RKO (cell line): ENCODE measurements around the gene RNF166.

ENCODE experiments used
- DNase-seq: peaks from one replicate; pipeline ENCODE4 v3.0.0-alpha.2; 2016; ENCODE audit warnings: low spot score

The RNF166 gene

DNA sequence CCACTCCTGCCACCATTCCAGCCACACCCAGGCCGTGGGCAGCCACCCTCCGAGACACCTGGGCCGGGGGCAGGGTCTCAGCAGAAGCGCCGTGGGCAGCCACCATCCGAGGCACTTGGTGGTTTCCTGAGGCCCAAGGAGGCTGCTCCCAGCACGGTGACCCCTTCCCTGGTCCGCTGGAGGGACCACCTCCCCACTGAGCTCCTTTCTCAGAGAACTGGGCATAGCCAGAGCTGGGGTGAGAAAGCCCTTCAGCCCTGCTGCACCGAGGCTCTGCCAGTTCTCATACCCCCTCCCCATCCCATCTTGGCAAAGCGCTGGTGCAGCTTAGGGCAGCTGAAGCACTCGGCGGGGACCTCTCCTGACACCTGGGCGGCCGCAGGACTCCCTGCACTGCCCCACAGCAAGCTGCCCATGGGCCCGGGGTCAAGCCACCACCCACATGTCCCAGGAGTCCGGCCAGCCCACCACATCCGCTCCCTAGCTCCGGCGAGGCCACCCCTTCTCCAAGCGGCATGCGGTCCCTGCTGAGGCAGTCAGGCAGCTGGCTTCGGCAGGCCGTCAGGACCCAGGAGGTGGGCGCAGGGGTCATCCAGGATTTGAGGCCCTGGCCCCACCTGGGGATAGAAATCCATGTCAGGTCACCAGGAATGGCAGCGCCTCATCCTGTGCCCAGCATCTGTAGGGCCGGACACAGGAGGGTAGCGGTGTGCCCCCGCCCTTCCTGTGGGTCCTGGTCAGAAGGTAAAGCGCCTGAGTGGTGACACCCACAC lies 54.0 kb downstream of the RNF166 start:
- no peak for DNase-seq

DNA sequence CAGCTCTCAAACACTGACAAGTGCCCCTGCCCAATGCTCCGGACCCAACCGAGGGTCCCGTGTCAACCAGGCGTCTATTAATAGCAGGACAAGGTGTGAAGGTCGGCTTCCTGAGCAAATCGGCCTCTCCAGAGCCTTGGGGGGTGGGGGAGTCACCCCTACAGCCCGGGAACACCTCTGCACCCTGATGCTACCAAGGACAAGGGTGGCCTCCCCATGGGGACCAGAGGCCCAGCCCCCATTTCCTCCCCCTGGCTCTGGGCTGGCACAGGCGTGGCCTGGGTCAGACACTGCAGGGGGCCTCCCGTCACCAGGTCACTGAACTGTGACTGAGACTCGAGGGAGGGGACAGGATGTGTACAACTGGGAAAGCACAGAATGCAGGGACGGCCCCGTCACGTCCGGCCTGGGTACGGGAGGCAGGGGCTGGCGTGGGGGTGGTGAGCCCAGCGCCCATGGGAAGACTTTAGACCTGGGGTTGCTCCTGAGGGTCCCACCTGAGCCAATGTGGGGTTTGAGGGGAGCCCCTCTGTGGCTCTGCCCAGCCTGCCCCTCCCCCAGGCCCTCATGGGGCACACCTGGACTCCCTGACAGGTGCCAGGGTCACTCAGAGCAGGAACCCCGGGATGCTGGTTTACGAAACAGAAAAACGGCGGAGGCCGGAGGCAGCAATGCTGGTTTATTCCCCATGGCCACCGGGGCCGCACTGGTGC lies 54.8 kb downstream of the RNF166 start:
- DNase-seq, result no peak

DNA sequence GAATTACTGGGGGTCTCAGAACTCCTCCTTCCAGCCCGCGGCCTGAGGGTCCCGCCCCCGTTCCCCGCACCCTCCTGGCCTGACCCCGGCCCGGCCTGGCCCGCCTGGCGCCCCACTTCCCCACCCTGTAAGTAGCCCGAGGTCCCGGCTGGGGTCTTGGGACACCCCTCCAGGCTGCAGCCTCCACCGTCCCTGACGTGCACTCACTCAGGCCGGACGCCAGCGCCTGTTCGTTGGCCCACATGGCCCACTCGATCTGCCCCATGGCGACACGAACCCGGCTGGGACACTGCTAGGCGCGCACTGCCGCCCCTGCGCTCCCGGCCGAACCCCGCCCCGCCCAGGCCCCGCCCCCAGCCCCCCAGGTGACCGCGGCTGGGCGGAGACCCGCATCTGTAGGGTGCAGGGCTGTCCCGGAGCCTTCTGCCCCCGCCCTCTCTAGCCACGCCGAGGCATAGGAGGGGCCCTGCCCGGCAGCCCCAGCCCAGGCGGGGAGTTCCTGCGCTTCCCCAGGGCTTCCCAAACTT lies 55.4 kb downstream of the RNF166 start, which contains the start of gene CYBA:
Gene CYBA (minus strand): TSS at position 305 of the 527 bp plus-strand sequence. CDS start 40 bp downstream, at position 265.
- peak; percentile 78 for DNase-seq

DNA sequence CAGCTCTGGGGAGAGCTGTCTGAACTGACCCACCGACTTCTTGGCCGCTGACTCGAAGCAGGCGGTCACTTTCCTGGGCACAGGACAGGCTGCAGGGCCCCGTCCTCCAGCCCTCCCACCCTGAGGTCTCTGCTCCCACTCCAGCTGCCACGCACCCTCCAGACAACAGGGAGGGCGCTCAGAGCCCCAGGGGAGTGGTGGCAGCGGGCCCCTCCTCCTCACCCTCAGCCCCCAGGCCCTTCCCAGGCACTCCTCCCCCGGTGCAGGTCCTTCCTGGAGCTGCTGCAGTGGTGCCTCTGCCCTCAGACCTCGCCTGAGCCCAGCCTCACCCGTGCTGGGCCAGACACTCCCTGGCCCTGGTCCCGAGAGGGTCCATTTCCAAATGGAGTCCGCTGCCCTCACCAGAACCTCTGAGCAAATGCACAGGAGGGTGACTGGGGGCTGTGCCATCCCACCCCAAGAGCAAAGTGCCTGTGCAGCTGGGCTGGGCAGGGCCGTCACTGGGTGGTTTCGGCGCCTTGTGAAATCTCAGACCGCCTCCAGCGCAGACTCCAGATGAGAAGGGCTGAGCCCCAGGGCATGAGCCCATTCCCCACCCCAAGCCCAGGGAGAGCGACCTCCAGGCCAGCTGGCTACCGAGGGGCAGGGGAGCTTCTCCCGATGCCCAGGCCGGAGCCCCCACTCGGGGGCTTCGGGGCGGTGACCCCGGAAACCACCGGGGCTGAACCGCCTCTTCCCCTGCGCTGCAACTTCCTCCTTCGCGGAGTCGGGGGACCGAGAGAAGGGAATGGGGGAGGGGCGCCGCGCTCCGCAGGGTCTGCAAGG lies 56.1 kb downstream of the RNF166 start:
- peak; percentile 37 for DNase-seq

DNA sequence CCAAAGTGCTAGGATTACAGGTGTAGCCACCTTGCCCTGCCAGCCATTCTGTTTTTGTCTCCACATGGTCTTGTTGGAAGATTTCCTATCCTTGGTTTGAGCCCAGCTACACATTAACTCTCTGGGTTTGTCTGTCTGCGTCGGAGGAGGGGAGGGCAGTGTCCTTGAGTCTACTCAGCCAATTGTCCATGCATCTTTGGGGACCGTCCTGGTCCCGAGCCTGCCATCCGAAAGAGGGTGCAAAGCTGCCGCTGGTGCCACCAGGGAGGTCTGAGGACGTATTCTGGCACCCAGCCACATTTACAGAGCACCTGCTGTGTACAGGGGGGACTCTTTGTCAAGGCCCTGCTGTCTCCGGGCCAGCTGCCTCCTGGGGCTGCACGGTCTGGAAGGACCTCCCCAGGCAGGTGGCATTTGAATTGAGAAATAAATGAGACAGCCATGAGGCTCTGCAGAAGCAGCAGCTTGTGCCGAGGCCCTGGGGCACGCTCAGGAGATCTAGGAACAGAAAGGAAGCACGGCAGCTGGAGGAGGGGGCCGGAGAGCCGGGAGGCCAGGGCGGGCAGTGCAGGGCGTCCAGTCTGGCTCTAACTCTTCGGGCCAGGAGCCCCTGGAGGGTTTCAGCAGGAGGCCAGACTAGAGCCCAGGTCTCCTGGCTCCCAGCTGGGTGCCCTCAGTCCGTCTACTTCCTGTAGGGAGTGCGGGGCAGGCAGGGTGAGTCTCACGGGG lies 56.8 kb downstream of the RNF166 start:
- DNase-seq, result no peak

DNA sequence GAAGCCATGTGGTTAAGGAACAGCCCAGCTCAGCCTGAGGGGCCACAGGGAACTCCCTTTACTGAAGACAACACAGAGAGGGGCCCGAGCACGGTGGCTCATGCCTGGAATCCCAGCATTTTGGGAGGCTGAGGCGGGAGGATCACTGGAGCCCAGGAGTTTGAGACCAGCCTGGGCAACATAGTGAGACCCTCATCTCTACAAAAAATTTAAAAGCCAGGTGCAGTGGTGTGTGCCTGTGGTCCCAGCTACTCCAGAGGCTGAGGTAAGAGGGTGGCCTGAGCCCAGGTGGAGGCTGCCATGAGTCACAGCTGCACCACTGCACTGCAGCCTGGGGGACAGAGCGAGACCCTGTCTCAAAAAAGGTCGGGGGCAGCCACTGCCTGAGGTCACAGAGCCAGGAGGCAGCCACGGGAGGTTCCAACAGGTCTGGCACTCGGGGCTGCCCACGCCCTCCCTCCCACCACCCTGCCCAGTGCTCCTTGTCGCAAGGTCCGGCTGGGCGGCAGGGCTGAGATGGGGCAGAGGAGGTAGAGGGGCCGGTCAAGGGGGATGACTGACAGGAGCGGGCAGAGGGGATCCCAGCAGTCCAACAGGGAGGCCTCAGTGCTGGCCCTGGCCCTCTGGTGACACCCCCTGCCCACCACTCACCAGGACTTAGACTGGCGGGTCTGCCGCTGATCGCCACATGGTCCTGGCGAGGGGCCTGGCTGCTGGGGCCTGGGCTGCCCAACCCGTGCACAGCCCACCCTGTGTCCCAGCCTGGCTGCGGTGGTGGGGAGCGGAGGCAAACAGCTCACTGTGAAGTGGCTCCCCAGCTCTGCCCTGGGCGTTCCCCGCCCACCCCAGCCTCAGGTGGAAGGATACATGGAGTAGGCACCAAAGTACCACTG lies 58.8 kb downstream of the RNF166 start:
- no peak for DNase-seq
